SK-N-SH (cell line): ENCODE measurements around the gene TADA3.
A peak's percentile ranks its signal among the peaks of the same experiment; 100 is the strongest.

Source experiments
- CTCF ChIP-seq: fragments of 200-600 bp; sonication (generic); IDR thresholded peaks from 2 replicates; pipeline ENCODE4 v1.6.1; 2017; ENCODE audit warnings: antibody characterized with exemption, mild to moderate bottlenecking, moderate library complexity
- EZH2phosphoT487 ChIP-seq: fragments of 200-600 bp; sonication (generic); IDR thresholded peaks from 2 replicates; pipeline ENCODE4 v1.6.1; 2017; ENCODE audit warnings: low read depth, mixed run types, mild to moderate bottlenecking, antibody characterized with exemption, moderate library complexity, borderline replicate concordance
- FOXJ3 ChIP-seq: sonication (generic); formaldehyde crosslinking; IDR thresholded peaks from 2 replicates; pipeline ENCODE4 v1.5.1; 2020; ENCODE audit warnings: mild to moderate bottlenecking, missing genetic modification reagents
- JUND ChIP-seq: IDR thresholded peaks from 2 replicates; pipeline ENCODE4 v1.4.0; 2012
- NFIC ChIP-seq: IDR thresholded peaks from 2 replicates; pipeline ENCODE4 v1.4.0; 2012; ENCODE audit warnings: borderline replicate concordance
- RAD21 ChIP-seq: IDR thresholded peaks from 2 replicates; pipeline ENCODE4 v1.6.1; 2012; ENCODE audit warnings: mild to moderate bottlenecking, low read length
- TAF1 ChIP-seq: IDR thresholded peaks from 2 replicates; pipeline ENCODE4 v1.6.1; 2012; ENCODE audit warnings: low read depth, mild to moderate bottlenecking, low read length, moderate library complexity, borderline replicate concordance
- TF ChIP-seq, protein P1 (sequence below): IDR thresholded peaks from 2 replicates; pipeline ENCODE4 v1.4.0; 2012; ENCODE audit warnings: low read depth, borderline replicate concordance

DNA sequence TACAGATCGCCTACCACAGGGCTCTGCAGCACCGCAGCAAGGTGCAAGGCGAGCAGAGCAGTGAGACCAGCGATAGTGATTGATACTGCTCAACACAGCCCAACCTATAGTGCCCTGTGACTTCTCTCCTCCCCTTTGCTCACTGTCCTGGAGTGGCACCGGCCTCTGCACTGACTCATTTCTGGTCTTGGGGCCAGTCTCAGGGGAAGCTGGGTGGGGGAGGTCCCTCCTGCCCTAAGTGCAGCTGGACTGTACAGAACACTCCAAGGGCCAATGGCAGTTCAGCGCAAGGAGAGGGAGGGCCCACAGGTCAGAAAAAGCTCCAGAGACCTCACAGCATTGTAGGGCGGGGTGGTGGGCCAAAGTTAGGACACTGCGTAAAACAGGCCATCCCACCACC is 45.0 kb downstream of the TADA3 start:
- TF ChIP-seq CTCF (no peak), FOXJ3 (CRISPR knock-in tag) (no peak), RAD21 (no peak), EZH2phosphoT487 (no peak), NFIC (0 out of 2 replicates have a peak, but pooled peaks have one; percentile 9), TAF1 (no peak), JUND (peak; percentile 34; the same call in 1 of the 2 replicates)
- TF ChIP-seq, protein P1, sequence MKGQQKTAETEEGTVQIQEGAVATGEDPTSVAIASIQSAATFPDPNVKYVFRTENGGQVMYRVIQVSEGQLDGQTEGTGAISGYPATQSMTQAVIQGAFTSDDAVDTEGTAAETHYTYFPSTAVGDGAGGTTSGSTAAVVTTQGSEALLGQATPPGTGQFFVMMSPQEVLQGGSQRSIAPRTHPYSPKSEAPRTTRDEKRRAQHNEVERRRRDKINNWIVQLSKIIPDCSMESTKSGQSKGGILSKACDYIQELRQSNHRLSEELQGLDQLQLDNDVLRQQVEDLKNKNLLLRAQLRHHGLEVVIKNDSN, result no peak
